PFSK-1 (cell line): ENCODE data around the gene ZNF891.

Experiments used
- POLR2AphosphoS5 ChIP-seq: IDR thresholded peaks from 2 replicates; pipeline ENCODE4 v1.6.1; 2012; ENCODE audit warnings: low read depth, mild to moderate bottlenecking, control low read depth, low read length, moderate library complexity
- TAF1 ChIP-seq: IDR thresholded peaks from 2 replicates; pipeline ENCODE4 v1.6.1; 2012; ENCODE audit warnings: low read length, control low read depth, borderline replicate concordance; ENCODE audit not compliant: insufficient read depth
- TF ChIP-seq, protein P1 (sequence below), 2 experiments: IDR thresholded peaks; 2 replicates each; pipeline versions ENCODE4 v1.6.1 to v1.8.0; 2011 to 2012; ENCODE audit warnings: low read depth in 2 of 2, low read length in 2 of 2, control low read depth in 1 of 2, inconsistent platforms in 1 of 2, mild to moderate bottlenecking in 1 of 2, moderate library complexity in 1 of 2; ENCODE audit not compliant: insufficient read depth in 1 of 2

DNA sequence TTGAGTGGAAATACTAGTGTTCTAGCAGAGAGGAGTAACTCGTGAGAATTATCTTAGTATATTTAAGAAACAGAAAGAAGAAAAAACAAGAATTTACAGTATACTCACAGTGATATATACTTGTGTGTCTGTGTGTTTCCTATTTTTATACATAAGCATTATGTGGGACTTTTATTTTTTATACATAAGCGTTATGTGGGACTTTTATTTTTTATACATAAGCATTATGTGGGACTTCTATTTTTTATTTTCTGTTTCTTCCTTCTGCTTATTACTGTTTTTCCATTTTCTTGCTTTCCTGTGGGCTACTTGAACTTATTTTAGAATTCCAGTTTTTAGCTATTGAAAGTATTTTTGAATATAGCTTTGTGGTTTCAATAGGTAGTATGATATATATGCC is 56.2 kb downstream of the ZNF891 start:
- TF ChIP-seq, protein P1, sequence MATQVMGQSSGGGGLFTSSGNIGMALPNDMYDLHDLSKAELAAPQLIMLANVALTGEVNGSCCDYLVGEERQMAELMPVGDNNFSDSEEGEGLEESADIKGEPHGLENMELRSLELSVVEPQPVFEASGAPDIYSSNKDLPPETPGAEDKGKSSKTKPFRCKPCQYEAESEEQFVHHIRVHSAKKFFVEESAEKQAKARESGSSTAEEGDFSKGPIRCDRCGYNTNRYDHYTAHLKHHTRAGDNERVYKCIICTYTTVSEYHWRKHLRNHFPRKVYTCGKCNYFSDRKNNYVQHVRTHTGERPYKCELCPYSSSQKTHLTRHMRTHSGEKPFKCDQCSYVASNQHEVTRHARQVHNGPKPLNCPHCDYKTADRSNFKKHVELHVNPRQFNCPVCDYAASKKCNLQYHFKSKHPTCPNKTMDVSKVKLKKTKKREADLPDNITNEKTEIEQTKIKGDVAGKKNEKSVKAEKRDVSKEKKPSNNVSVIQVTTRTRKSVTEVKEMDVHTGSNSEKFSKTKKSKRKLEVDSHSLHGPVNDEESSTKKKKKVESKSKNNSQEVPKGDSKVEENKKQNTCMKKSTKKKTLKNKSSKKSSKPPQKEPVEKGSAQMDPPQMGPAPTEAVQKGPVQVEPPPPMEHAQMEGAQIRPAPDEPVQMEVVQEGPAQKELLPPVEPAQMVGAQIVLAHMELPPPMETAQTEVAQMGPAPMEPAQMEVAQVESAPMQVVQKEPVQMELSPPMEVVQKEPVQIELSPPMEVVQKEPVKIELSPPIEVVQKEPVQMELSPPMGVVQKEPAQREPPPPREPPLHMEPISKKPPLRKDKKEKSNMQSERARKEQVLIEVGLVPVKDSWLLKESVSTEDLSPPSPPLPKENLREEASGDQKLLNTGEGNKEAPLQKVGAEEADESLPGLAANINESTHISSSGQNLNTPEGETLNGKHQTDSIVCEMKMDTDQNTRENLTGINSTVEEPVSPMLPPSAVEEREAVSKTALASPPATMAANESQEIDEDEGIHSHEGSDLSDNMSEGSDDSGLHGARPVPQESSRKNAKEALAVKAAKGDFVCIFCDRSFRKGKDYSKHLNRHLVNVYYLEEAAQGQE (IDR thresholded peaks at IDR 0.05; ENCODE audit: insufficient read depth in 1 of 2, low read depth in 2 of 2, low read length in 2 of 2) = no peak
- TF ChIP-seq POLR2AphosphoS5 (no peak), TAF1 (no peak)
